ENCODE measurements around the gene TRIM34. TPM values are rescaled to one million over a fixed set of nuclear protein-coding genes. Genes with fewer than 3 reads are reported as not detected.
"Not testable (repeated sequence)": the region's sequence is repeated elsewhere in the genome, so short reads cannot be mapped to it uniquely, and the experiment has no call there.

Gene TRIM34
- total and polyA plus RNA-seq, 5 experiments from 2014 or later, result 10.8 to 13.1 (median 12.5) TPM

- peaks cover 6 to 20% (median 19%) of the 10 kb centered on the region in 4 donors for H3K4me1 Mint-ChIP-seq
- ATAC-seq (no peak), DNase-seq (no peak)
- H3K27ac Mint-ChIP-seq, result no peak overlapping the region
- H3K36me3 Mint-ChIP-seq, result peaks cover 14 to 41% (median 31%) of the 10 kb centered on the region in 3 donors
- POLR2A ChIA-PET, result no interaction called here
- no peak overlapping the region for H3K4me3 Mint-ChIP-seq
- H3K9me3 Mint-ChIP-seq, result peaks cover 0 to 4% (median 0%) of the 10 kb centered on the region in 9 donors
- H3K27me3 Mint-ChIP-seq, result no peaks in the 10 kb centered on the region
Observed at GRCh38 chr11:5671831-5672230, 47.0 kb downstream of the TRIM34 start.

GRCh38 chr11:5674391-5674790, 49.6 kb downstream of the TRIM34 start:
- Mint-ChIP-seq H3K4me3 (peak overlapping the region in 3 of 10 donors; percentile 9 to 22 (median 15)), H3K4me1 (peaks cover 10 to 35% (median 31%) of the 10 kb centered on the region in 4 donors), H3K27ac (peak overlapping the region in 2 of 10 donors; percentile 3 to 42), H3K27me3 (no peaks in the 10 kb centered on the region), H3K36me3 (peaks cover 25 to 50% (median 46%) of the 10 kb centered on the region in 3 donors), H3K9me3 (peaks cover 0 to 5% (median 0%) of the 10 kb centered on the region in 9 donors)
- ATAC-seq (no peak), DNase-seq (no peak)
- POLR2A ChIA-PET, result no interaction called here

DNA sequence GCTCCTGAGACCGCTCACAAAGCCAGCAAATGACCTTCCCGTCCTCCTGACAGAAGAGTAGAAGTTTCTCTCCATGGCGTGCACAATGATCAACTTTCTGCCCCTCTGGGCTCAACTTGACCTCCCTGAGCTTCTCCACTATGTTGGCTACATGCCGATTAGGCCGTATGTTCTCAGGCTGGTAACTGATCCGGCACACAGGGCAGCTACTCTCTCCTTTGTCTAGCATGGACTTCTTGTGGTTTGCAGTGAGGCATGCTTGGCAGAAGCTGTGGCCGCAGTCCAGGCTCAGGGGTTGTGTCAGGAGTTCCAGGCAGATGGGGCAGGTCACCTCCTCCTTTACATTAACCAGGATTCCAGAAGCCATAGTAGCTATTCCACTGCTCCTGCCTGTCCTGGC, 55.0 kb downstream of the TRIM34 start:
- POLR2A ChIA-PET, result no interaction called here
- ATAC-seq (no peak), DNase-seq (no peak)
- peak overlapping the region in 4 of 10 donors; percentile 20 to 71 (median 40) for H3K27ac Mint-ChIP-seq
- H3K36me3 Mint-ChIP-seq, result peaks cover 26 to 55% (median 36%) of the 10 kb centered on the region in 3 donors
- no peak overlapping the region for H3K4me3 Mint-ChIP-seq
- H3K9me3 Mint-ChIP-seq, result peaks cover 0 to 5% (median 0%) of the 10 kb centered on the region in 9 donors
- H3K4me1 Mint-ChIP-seq, result peaks cover 15 to 62% (median 47%) of the 10 kb centered on the region in 4 donors
- H3K27me3 Mint-ChIP-seq, result no peaks in the 10 kb centered on the region

DNA sequence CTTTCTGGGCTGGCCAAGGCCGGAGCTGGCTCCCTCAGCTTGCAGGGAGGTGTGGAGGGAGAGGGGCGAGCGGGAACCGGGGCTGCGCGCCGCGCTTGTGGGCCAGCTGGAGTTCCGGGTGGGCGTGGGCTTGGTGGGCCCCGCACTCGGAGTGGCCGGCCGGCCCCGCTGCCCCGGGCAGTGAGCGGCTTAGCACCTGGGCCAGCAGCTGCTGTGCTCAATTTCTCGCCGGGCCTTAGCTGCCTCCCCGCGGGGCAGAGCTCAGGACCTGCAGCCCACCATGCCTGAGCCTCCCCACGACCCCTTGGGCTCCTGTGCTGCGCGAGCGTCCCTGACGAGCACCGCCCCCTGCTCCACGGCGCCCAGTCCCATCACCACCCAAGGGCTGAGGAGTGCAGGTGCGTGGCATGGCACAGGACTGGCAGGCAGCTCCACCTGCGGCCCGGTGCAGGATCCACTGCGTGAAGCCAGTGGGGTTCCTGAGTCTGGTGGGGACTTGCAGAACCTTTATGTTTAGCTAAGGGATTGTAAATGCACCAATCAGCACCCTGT, 58.2 kb downstream of the TRIM34 start:
- Mint-ChIP-seq H3K4me1 (peaks cover 20 to 77% (median 61%) of the 10 kb centered on the region in 4 donors), H3K27ac (peak overlapping the region in 4 of 10 donors; percentile 67 to 97 (median 94)), H3K4me3 (peak overlapping the region in 7 of 10 donors; percentile 89 to 97 (median 97)), H3K36me3 (peaks cover 17 to 34% (median 20%) of the 10 kb centered on the region in 3 donors)
- POLR2A ChIA-PET, DNase-seq, H3K9me3 Mint-ChIP-seq, H3K27me3 Mint-ChIP-seq, ATAC-seq: not testable (repeated sequence)

DNA sequence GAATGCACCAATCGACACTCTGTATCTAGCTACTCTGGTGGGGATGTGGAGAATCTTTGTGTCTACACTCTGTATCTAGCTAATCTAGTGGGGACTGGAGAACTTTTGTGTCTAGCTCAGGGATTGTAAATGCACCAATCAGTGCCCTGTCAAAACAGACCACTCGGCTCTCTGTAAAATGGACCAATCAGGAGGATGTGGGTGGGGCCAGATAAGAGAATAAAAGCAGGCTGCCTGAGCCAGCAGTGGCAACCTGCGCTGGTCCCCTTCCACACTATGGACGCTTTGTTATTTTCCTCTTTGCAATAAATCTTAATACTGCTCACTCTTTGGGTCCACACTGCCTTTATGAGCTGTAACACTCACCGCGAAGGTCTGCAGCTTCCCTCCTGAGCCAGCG, 58.8 kb downstream of the TRIM34 start:
- Mint-ChIP-seq H3K36me3 (peaks cover 10 to 28% (median 13%) of the 10 kb centered on the region in 3 donors), H3K4me1 (peaks cover 22 to 76% (median 64%) of the 10 kb centered on the region in 4 donors), H3K4me3 (peak overlapping the region; percentile 89 to 97 (median 94)), H3K27ac (peak overlapping the region; percentile 67 to 98 (median 96))
- POLR2A ChIA-PET, H3K27me3 Mint-ChIP-seq, H3K9me3 Mint-ChIP-seq, ATAC-seq: not testable (repeated sequence)
- peak in 6 of 10 donors; percentile 7 to 46 (median 30) for DNase-seq

GRCh38 chr11:5684036-5684645, 59.3 kb downstream of the TRIM34 start:
- ATAC-seq (peak in 1 of 2 donors; percentile 9), DNase-seq (peak in 1 of 10 donors; percentile 2)
- H3K4me3 Mint-ChIP-seq, result peak overlapping the region; percentile 89 to 97 (median 94)
- H3K4me1 Mint-ChIP-seq, result peaks cover 21 to 76% (median 63%) of the 10 kb centered on the region in 4 donors
- peak overlapping the region; percentile 67 to 98 (median 96) for H3K27ac Mint-ChIP-seq
- peaks cover 7 to 23% (median 8%) of the 10 kb centered on the region in 3 donors for H3K36me3 Mint-ChIP-seq
- no peaks in the 10 kb centered on the region for H3K27me3 Mint-ChIP-seq
- no peaks in the 10 kb centered on the region for H3K9me3 Mint-ChIP-seq
- POLR2A ChIA-PET, result interaction anchor here (0.6 to 1.5 kb wide), 8 partner anchors 9 to 60 kb away, joined by 3 to 4 read pairs (median 3); partner anchors contain the start of gene TRIM34

GRCh38 chr11:5684646-5685362, 60.0 kb downstream of the TRIM34 start, which contains the start of gene TRIM5:
Gene TRIM5, minus strand, starts transcription at chr11:5685074. Its CDS starts 4,897 bp downstream, at chr11:5680177.
- no peaks in the 10 kb centered on the region for H3K27me3 Mint-ChIP-seq
- peak; percentile 51 to 90 (median 76) for DNase-seq
- peak within 1 kb of the TSS; percentile 67 to 98 (median 96) for H3K27ac Mint-ChIP-seq
- H3K4me3 Mint-ChIP-seq, result peak within 1 kb of the TSS; percentile 89 to 97 (median 94)
- POLR2A ChIA-PET, result interaction anchor here (0.5 to 1.5 kb wide), 9 partner anchors 8 to 60 kb away, joined by 3 to 6 read pairs (median 3); partner anchors contain the start of gene TRIM34
- H3K4me1 Mint-ChIP-seq, result peaks cover 21 to 73% (median 62%) of the 10 kb centered on the region in 4 donors
- no peaks in the 10 kb centered on the region for H3K9me3 Mint-ChIP-seq
- peaks cover 1 to 16% (median 1%) of the 10 kb centered on the region in 3 donors for H3K36me3 Mint-ChIP-seq
- peak; percentile 82 to 87 for ATAC-seq

DNA sequence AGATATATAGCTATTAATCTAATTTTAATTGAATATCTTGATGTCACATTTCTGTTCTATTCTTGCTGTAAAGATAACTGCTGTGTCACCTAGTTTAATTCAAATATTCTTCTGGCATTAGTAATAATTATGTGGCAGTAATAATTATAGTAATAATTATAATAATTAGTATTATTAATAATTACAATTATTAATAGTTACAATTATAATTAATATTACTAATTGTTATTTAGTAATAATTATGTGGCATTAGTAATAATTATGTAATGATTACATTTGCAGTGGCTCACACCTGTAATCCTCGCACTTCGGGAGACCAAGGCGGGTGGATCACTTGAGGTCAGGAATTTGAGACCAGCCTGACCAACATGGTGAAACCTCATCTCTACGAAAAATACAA, 61.6 kb downstream of the TRIM34 start:
- Mint-ChIP-seq H3K27ac (peak overlapping the region in 3 of 10 donors; percentile 24 to 78 (median 74)), H3K27me3 (no peaks in the 10 kb centered on the region), H3K36me3 (peaks cover 0 to 9% (median 2%) of the 10 kb centered on the region in 3 donors), H3K4me3 (no peak overlapping the region), H3K9me3 (no peaks in the 10 kb centered on the region), H3K4me1 (peaks cover 33 to 64% (median 56%) of the 10 kb centered on the region in 4 donors)
- DNase-seq (no peak), ATAC-seq (no peak)
- POLR2A ChIA-PET, result no interaction called here

DNA sequence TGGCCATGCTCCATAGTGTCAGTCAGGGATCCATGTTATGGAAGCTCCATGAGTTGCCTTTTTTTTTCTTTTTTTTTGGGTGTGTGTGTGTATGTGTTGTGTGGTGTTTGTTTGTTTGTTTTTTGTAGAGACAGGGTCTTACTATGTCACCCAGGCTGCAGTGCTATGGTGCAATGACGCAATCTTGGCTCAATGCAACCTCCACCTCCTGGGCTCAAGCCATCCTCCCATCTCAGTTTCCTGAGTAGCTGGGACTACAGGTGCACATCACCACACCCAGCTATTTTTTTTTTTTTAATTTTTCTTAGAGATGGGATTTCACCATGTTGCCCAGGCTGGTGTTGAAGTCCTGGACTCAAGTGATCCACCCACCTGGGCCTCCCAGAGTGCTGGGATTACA, 63.7 kb downstream of the TRIM34 start:
- POLR2A ChIA-PET, result interaction anchor here (1.1 kb wide), 1 partner anchor 12 kb away, joined by 6 read pairs; no protein-coding TSS in a partner anchor
- ATAC-seq (no peak), DNase-seq (no peak)
- Mint-ChIP-seq H3K27me3 (no peaks in the 10 kb centered on the region), H3K4me1 (peaks cover 36 to 69% (median 57%) of the 10 kb centered on the region in 4 donors), H3K9me3 (no peaks in the 10 kb centered on the region), H3K36me3 (peaks cover 0 to 12% (median 11%) of the 10 kb centered on the region in 3 donors), H3K27ac (peak overlapping the region; percentile 86 to 98 (median 95)), H3K4me3 (peak overlapping the region in 8 of 10 donors; percentile 31 to 94 (median 48))

DNA sequence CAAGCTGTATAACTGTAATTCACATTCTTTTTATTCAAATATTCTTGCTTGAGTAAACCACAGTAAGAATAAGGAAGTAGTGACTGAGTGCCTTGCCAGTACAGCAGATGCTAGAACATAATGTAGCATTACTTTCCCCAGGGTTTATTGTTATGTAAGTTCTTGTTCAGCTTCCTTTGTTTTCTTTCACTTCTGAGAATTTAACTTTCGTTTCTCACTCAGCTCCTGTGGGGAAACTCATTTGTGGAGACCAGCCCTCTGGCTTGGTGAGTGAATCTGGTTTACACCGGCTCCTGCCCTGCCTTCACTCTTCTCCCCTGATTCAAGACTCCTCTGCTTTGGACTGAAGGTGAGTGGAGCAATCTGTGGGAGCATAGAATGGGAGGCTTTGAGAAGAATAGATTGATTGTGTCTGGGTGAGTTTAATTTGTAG, 64.8 kb downstream of the TRIM34 start, which contains the start of gene TRIM22:
TSS of gene TRIM22 (plus strand) at position 240 of the 433 bp plus-strand sequence. CDS start 6,443 bp downstream, outside the sequence.
- H3K27me3 Mint-ChIP-seq, result no peaks in the 10 kb centered on the region
- peak within 1 kb of the TSS; percentile 92 to 97 (median 94) for H3K4me3 Mint-ChIP-seq
- peaks cover 32 to 68% (median 58%) of the 10 kb centered on the region in 4 donors for H3K4me1 Mint-ChIP-seq
- ATAC-seq (peak; percentile 52 to 63), DNase-seq (peak; percentile 16 to 75 (median 40))
- peak within 1 kb of the TSS; percentile 91 to 98 (median 96) for H3K27ac Mint-ChIP-seq
- POLR2A ChIA-PET, result interaction anchor here (0.6 to 3.2 kb wide), 8 partner anchors 11 to 1057 kb away, joined by 3 to 24 read pairs (median 4); partner anchors contain the start of genes FHIP1B, TAF10 and TRIM34
- no peaks in the 10 kb centered on the region for H3K9me3 Mint-ChIP-seq
- peaks cover 5 to 20% (median 18%) of the 10 kb centered on the region in 3 donors for H3K36me3 Mint-ChIP-seq

GRCh38 chr11:5690216-5690615, 65.4 kb downstream of the TRIM34 start:
- peak overlapping the region; percentile 92 to 97 (median 94) for H3K4me3 Mint-ChIP-seq
- H3K27me3 Mint-ChIP-seq, result no peaks in the 10 kb centered on the region
- no peaks in the 10 kb centered on the region for H3K9me3 Mint-ChIP-seq
- peak overlapping the region; percentile 91 to 98 (median 96) for H3K27ac Mint-ChIP-seq
- peaks cover 35 to 68% (median 58%) of the 10 kb centered on the region in 4 donors for H3K4me1 Mint-ChIP-seq
- peak in 1 of 2 donors; percentile 4 for ATAC-seq
- peaks cover 5 to 22% (median 20%) of the 10 kb centered on the region in 3 donors for H3K36me3 Mint-ChIP-seq
- DNase-seq, result no peak
- POLR2A ChIA-PET, result interaction anchor here (0.6 to 3.2 kb wide), 7 partner anchors 11 to 1056 kb away, joined by 3 to 24 read pairs (median 5); partner anchors contain the start of gene TAF10
